ENCODE measurements around the gene SMIM43. TPM values are rescaled to one million over a fixed set of nuclear protein-coding genes. Genes with fewer than 3 reads are reported as not detected.

Gene SMIM43
- polyA plus RNA-seq, 1 donor (not counting 4 experiments of a cell fraction or from before 2014, with no cell fraction given) = 0.03 TPM

GRCh38 chr4:121765368-121765705, 373 bp upstream of the SMIM43 start:
- FAIRE-seq (no peak), DNase-seq (ENCODE audit: low read depth, low spot score) (no peak)
- Histone ChIP-seq H2AFZ (ENCODE audit: control insufficient read depth, low read length) (peak overlapping the region; percentile 78), H3K4me3 (ENCODE audit: control insufficient read depth in 2 of 3, extremely low read depth in 1 of 3, insufficient read depth in 2 of 3, low read depth in 1 of 3, low read length in 3 of 3) (peak overlapping the region; percentile 33 to 68 (median 59)), H3K4me2 (ENCODE audit: control insufficient read depth, extremely low read depth, insufficient read depth, low read depth, low read length) (peak overlapping the region; percentile 78), H3K27ac (ENCODE audit: control insufficient read depth, insufficient read depth, low read length) (no peak overlapping the region), H3K79me2 (ENCODE audit: control insufficient read depth, insufficient read depth, low read length) (no peaks in the 10 kb centered on the region), H4K20me1 (ENCODE audit: control insufficient read depth, extremely low read depth, insufficient read depth, low read length) (no peaks in the 10 kb centered on the region), H3K9me3 (ENCODE audit: control insufficient read depth, low read depth, low read length) (no peaks in the 10 kb centered on the region), H3K9me1 (ENCODE audit: control insufficient read depth, extremely low read depth, insufficient read depth, low read length) (no peaks in the 10 kb centered on the region), H3K9ac (ENCODE audit: control insufficient read depth, extremely low read depth, insufficient read depth, low read length) (peak overlapping the region; percentile 4), H3K36me3 (ENCODE audit: control insufficient read depth in 2 of 2, extremely low read depth in 1 of 2, insufficient read depth in 2 of 2, low read length in 2 of 2) (no peaks in the 10 kb centered on the region), H3K4me1 (ENCODE audit: control insufficient read depth, extremely low read depth, insufficient read depth, low read length) (peaks cover 3% of the 10 kb centered on the region), H3K27me3 (ENCODE audit: control insufficient read depth, extremely low read depth, insufficient read depth, low read length) (peaks cover 24% of the 10 kb centered on the region)
- no peak for TF ChIP-seq EZH2 (IDR thresholded peaks at IDR 0.05; ENCODE audit: low read length)
- TF ChIP-seq CTCF (optimal IDR thresholded peaks at IDR 0.05 in 1 of 3, IDR thresholded peaks at IDR 0.05 in 1 of 3, conservative IDR thresholded peaks at IDR 0.05 in 1 of 3; ENCODE audit: extremely low read depth in 1 of 3, insufficient read depth in 2 of 3, low read length in 3 of 3) = no peak
- dilution Hi-C loops (cut with MboI; ENCODE audit: extremely low pct_ligation_motif_present, low sequenced_read_pairs) = no loop called here

GRCh38 chr4:121764303-121764701, 662 bp downstream of the SMIM43 start:
- no peaks in the 10 kb centered on the region for H3K79me2 ChIP-seq (ENCODE audit: control insufficient read depth, insufficient read depth, low read length)
- H3K9me3 ChIP-seq (ENCODE audit: control insufficient read depth, low read depth, low read length) = no peaks in the 10 kb centered on the region
- dilution Hi-C loops (cut with MboI; ENCODE audit: extremely low pct_ligation_motif_present, low sequenced_read_pairs) = no loop called here
- H3K9ac ChIP-seq (ENCODE audit: control insufficient read depth, extremely low read depth, insufficient read depth, low read length) = no peak overlapping the region
- TF ChIP-seq EZH2 (IDR thresholded peaks at IDR 0.05; ENCODE audit: low read length) (no peak), CTCF (optimal IDR thresholded peaks at IDR 0.05 in 1 of 3, IDR thresholded peaks at IDR 0.05 in 1 of 3, conservative IDR thresholded peaks at IDR 0.05 in 1 of 3; ENCODE audit: extremely low read depth in 1 of 3, insufficient read depth in 2 of 3, low read length in 3 of 3) (no peak)
- H2AFZ ChIP-seq (ENCODE audit: control insufficient read depth, low read length) = peak overlapping the region; percentile 78
- DNase-seq (ENCODE audit: low read depth, low spot score) = no peak
- no peaks in the 10 kb centered on the region for H4K20me1 ChIP-seq (ENCODE audit: control insufficient read depth, extremely low read depth, insufficient read depth, low read length)
- H3K27me3 ChIP-seq (ENCODE audit: control insufficient read depth, extremely low read depth, insufficient read depth, low read length) = peaks cover 24% of the 10 kb centered on the region
- no peaks in the 10 kb centered on the region for H3K9me1 ChIP-seq (ENCODE audit: control insufficient read depth, extremely low read depth, insufficient read depth, low read length)
- peak overlapping the region; percentile 33 to 68 (median 59) for H3K4me3 ChIP-seq (ENCODE audit: control insufficient read depth in 2 of 3, extremely low read depth in 1 of 3, insufficient read depth in 2 of 3, low read depth in 1 of 3, low read length in 3 of 3)
- H3K36me3 ChIP-seq (ENCODE audit: control insufficient read depth in 2 of 2, extremely low read depth in 1 of 2, insufficient read depth in 2 of 2, low read length in 2 of 2) = no peaks in the 10 kb centered on the region
- no peak overlapping the region for H3K27ac ChIP-seq (ENCODE audit: control insufficient read depth, insufficient read depth, low read length)
- FAIRE-seq = no peak
- H3K4me2 ChIP-seq (ENCODE audit: control insufficient read depth, extremely low read depth, insufficient read depth, low read depth, low read length) = peak overlapping the region; percentile 78
- peaks cover 3% of the 10 kb centered on the region for H3K4me1 ChIP-seq (ENCODE audit: control insufficient read depth, extremely low read depth, insufficient read depth, low read length)

Data from keratinocyte (primary cell).